ENCODE measurements around the gene PPP2R2B. TPM values are rescaled to one million over a fixed set of nuclear protein-coding genes. Genes with fewer than 3 reads are reported as not detected.

Gene PPP2R2B
- total and polyA plus RNA-seq, 2 of the 4 experiments (the other 2 are of a cell fraction): not detected

GRCh38 chr5:146840016-146840415 is 38.5 kb downstream of the PPP2R2B start:
- H3K9me3 ChIP-seq (ENCODE audit: control insufficient read depth, insufficient read depth, low read length): no peaks in the 10 kb centered on the region
- H2BK15ac ChIP-seq (ENCODE audit: low read depth, low read length): no peak overlapping the region
- H2AK9ac ChIP-seq (replicated peaks; ENCODE audit: low read depth, low read length, poor library complexity): no peak overlapping the region
- H3K9ac ChIP-seq (ENCODE audit: low read depth, low read length): no peak overlapping the region
- H2AK5ac ChIP-seq (ENCODE audit: low read depth, low read length): no peak overlapping the region
- ChIA-PET CTCF (no interaction called here), POLR2A (ENCODE audit: unreplicated experiment) (no interaction called here)
- TF ChIP-seq, protein P1, sequence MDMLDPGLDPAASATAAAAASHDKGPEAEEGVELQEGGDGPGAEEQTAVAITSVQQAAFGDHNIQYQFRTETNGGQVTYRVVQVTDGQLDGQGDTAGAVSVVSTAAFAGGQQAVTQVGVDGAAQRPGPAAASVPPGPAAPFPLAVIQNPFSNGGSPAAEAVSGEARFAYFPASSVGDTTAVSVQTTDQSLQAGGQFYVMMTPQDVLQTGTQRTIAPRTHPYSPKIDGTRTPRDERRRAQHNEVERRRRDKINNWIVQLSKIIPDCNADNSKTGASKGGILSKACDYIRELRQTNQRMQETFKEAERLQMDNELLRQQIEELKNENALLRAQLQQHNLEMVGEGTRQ (IDR thresholded peaks at IDR 0.05; ENCODE audit: low read depth, low read length): no peak
- TF ChIP-seq POLR2A (IDR thresholded peaks at IDR 0.05; ENCODE audit: low read depth, low read length): no peak
- no peak for TF ChIP-seq MAFK (IDR thresholded peaks at IDR 0.05; ENCODE audit: low read depth, low read length)
- TF ChIP-seq RCOR1 (IDR thresholded peaks at IDR 0.05; ENCODE audit: insufficient replicate concordance, low read length): no peak
- no peak for TF ChIP-seq FOS (IDR thresholded peaks at IDR 0.05; ENCODE audit: low read depth, low read length)
- TF ChIP-seq SMC3 (IDR thresholded peaks at IDR 0.05; ENCODE audit: low read depth, low read length): no peak
- H3K36me3 ChIP-seq (ENCODE audit: control insufficient read depth, insufficient read depth, low read length): no peaks in the 10 kb centered on the region
- H3K27ac ChIP-seq (ENCODE audit: insufficient read depth, low read length): no peak overlapping the region
- DNase-seq: no peak
- no peak overlapping the region for H3K56ac ChIP-seq (ENCODE audit: extremely low read depth, insufficient read depth, low read length)
- BruUV-seq (replicated peaks): no TSS peak
- intact Hi-C loops (cut with micrococcal nuclease): no loop called here
- H4K91ac ChIP-seq (ENCODE audit: insufficient read depth, low read depth, low read length): no peak overlapping the region
- H3K4me2 ChIP-seq (ENCODE audit: low read depth, low read length): no peak overlapping the region
- no peak overlapping the region for H3K4ac ChIP-seq (ENCODE audit: low read depth, low read length)
- dilution Hi-C loops (cut with HindIII; ENCODE audit: low sequenced_read_pairs, unreplicated experiment): no loop called here
- H3K4me1 ChIP-seq (ENCODE audit: control insufficient read depth, insufficient read depth, low read length): no peaks in the 10 kb centered on the region
- no peak overlapping the region for H2BK120ac ChIP-seq (ENCODE audit: low read depth, low read length)
- no peak overlapping the region for H2AFZ ChIP-seq (replicated peaks; ENCODE audit: low read length, poor library complexity)
- no peak overlapping the region for H3K4me3 ChIP-seq (ENCODE audit: insufficient read depth, low read depth, low read length)
- no peaks in the 10 kb centered on the region for H4K20me1 ChIP-seq (ENCODE audit: insufficient read depth, low read length)
- H2BK5ac ChIP-seq (ENCODE audit: low read depth, low read length, poor library complexity, severe bottlenecking): no peak overlapping the region
- H3K23ac ChIP-seq (ENCODE audit: low read depth, low read length): no peak overlapping the region
- in situ Hi-C loops (cut with MboI; ENCODE audit: low sequenced_read_pairs): no loop called here
- H3K27me3 ChIP-seq (ENCODE audit: control insufficient read depth, insufficient read depth, low read length): no peaks in the 10 kb centered on the region
- H3K79me1 ChIP-seq (ENCODE audit: low read depth in 1 of 2, low read length in 2 of 2): no peaks in the 10 kb centered on the region
- ATAC-seq (ENCODE audit: low read depth): no peak
- H2BK20ac ChIP-seq (ENCODE audit: low read depth, low read length): no peak overlapping the region
- no peaks in the 10 kb centered on the region for H3K9me1 ChIP-seq (ENCODE audit: insufficient read depth, low read length)
- H3K18ac ChIP-seq (ENCODE audit: low read depth, low read length): no peak overlapping the region
- no CpG with 5 or more reads among the region's 2 CpGs for whole genome bisulfite sequencing, 2 experiments (ENCODE audit: extremely low coverage in 2 of 2, insufficient read length in 1 of 2)
- no peak overlapping the region for H4K8ac ChIP-seq (ENCODE audit: low read depth in 2 of 2, low read length in 2 of 2)
- no peak overlapping the region for H4K5ac ChIP-seq (ENCODE audit: low read depth, low read length)
- H3K14ac ChIP-seq (replicated peaks; ENCODE audit: low read depth, low read length): no peak overlapping the region
